SJSA1 (cell line): ENCODE results near the gene ENTR1. TPM values are rescaled to one million over a fixed set of nuclear protein-coding genes. Genes with fewer than 3 reads are reported as not detected.

Experiments used
- DNase-seq, 2 experiments: peaks; one replicate each; pipeline ENCODE4 v3.0.0-alpha.2; 2015 to 2020; ENCODE audit warnings: low spot score in 2 of 2, low read depth in 1 of 2
- H3K27ac ChIP-seq: fragments of 250-450 bp; sonication (Bioruptor Pico); 2 replicates; pipeline ENCODE4 v1.5.1; 2020; ENCODE audit warnings: mild to moderate bottlenecking, moderate library complexity
- H3K27me3 ChIP-seq: fragments of 250-450 bp; sonication (Bioruptor Pico); replicated peaks from 2 replicates; pipeline ENCODE4 v1.5.1; 2020; ENCODE audit warnings: mild to moderate bottlenecking, moderate library complexity
- H3K36me3 ChIP-seq: fragments of 250-450 bp; sonication (Bioruptor Pico); 2 replicates; pipeline ENCODE4 v1.5.1; 2020; ENCODE audit warnings: mild to moderate bottlenecking
- H3K4me1 ChIP-seq: fragments of 250-450 bp; sonication (Bioruptor Pico); replicated peaks from 2 replicates; pipeline ENCODE4 v1.6.1; 2021; ENCODE audit warnings: mild to moderate bottlenecking
- H3K4me3 ChIP-seq: fragments of 250-450 bp; sonication (Bioruptor Pico); 2 replicates; pipeline ENCODE4 v1.5.1; 2020; ENCODE audit warnings: mild to moderate bottlenecking
- H3K9me3 ChIP-seq: fragments of 250-450 bp; sonication (Bioruptor Pico); replicated peaks from 2 replicates; pipeline ENCODE4 v1.5.1; 2020; ENCODE audit warnings: mild to moderate bottlenecking
- total RNA-seq: library from RNA; depleted of rRNA; stranded (reverse); fragments of >200 nt; shearing (Covaris generic); gene quantifications from 2 replicates; pipeline ENCODE4 v1.2.3, GENCODE V29; 2014

Gene ENTR1
- total RNA-seq, 1 experiment from 2014 or later: 34.8 TPM

GRCh38 chr9:136443687-136444086 is 33.3 kb upstream of the ENTR1 start:
- DNase-seq: no peak
- no peaks in the 10 kb centered on the region for H3K9me3 ChIP-seq
- H3K36me3 ChIP-seq: peaks cover 80% of the 10 kb centered on the region
- H3K4me3 ChIP-seq: no peak overlapping the region
- H3K27me3 ChIP-seq: no peaks in the 10 kb centered on the region
- peaks cover 12% of the 10 kb centered on the region for H3K4me1 ChIP-seq
- H3K27ac ChIP-seq: no peak overlapping the region

- no peak overlapping the region for H3K27ac ChIP-seq
- DNase-seq: no peak
- H3K4me3 ChIP-seq: no peak overlapping the region
- H3K4me1 ChIP-seq: peaks cover 18% of the 10 kb centered on the region
- no peaks in the 10 kb centered on the region for H3K27me3 ChIP-seq
- H3K36me3 ChIP-seq: peaks cover 86% of the 10 kb centered on the region
- H3K9me3 ChIP-seq: no peaks in the 10 kb centered on the region
Measured at GRCh38 chr9:136443087-136443486, 32.7 kb upstream of the ENTR1 start.

GRCh38 chr9:136442265-136442664 is 31.9 kb upstream of the ENTR1 start:
- Histone ChIP-seq H3K4me3 (no peak overlapping the region), H3K36me3 (peaks cover 86% of the 10 kb centered on the region), H3K4me1 (peaks cover 27% of the 10 kb centered on the region), H3K9me3 (no peaks in the 10 kb centered on the region), H3K27ac (no peak overlapping the region), H3K27me3 (no peaks in the 10 kb centered on the region)
- no peak for DNase-seq

- DNase-seq: no peak
- H3K4me1 ChIP-seq: peaks cover 28% of the 10 kb centered on the region
- H3K36me3 ChIP-seq: peaks cover 86% of the 10 kb centered on the region
- no peak overlapping the region for H3K27ac ChIP-seq
- H3K4me3 ChIP-seq: no peak overlapping the region
- no peaks in the 10 kb centered on the region for H3K27me3 ChIP-seq
- no peaks in the 10 kb centered on the region for H3K9me3 ChIP-seq
Measured at GRCh38 chr9:136441681-136442245, 31.3 kb upstream of the ENTR1 start.

- no peak overlapping the region for H3K4me3 ChIP-seq
- no peak for DNase-seq
- peaks cover 87% of the 10 kb centered on the region for H3K36me3 ChIP-seq
- no peaks in the 10 kb centered on the region for H3K27me3 ChIP-seq
- H3K4me1 ChIP-seq: peaks cover 28% of the 10 kb centered on the region
- H3K9me3 ChIP-seq: no peaks in the 10 kb centered on the region
- H3K27ac ChIP-seq: no peak overlapping the region
Measured at GRCh38 chr9:136441191-136441680, 30.8 kb upstream of the ENTR1 start.

GRCh38 chr9:136439481-136440408 is 29.3 kb upstream of the ENTR1 start, which contains the start of gene INPP5E:
Gene INPP5E, minus strand, starts transcription at chr9:136439845. Its CDS starts 426 bp downstream, at chr9:136439419.
- DNase-seq: peak; percentile 55 to 63
- peak within 1 kb of the TSS; percentile 71 for H3K27ac ChIP-seq
- H3K4me1 ChIP-seq: peaks cover 28% of the 10 kb centered on the region
- peaks cover 89% of the 10 kb centered on the region for H3K36me3 ChIP-seq
- peak within 1 kb of the TSS; percentile 98 for H3K4me3 ChIP-seq
- H3K9me3 ChIP-seq: no peaks in the 10 kb centered on the region
- no peaks in the 10 kb centered on the region for H3K27me3 ChIP-seq

- peak in 1 of 2 experiments; percentile 48 for DNase-seq
- no peaks in the 10 kb centered on the region for H3K27me3 ChIP-seq
Measured at GRCh38 chr9:136438548-136439480, 28.4 kb upstream of the ENTR1 start.

GRCh38 chr9:136437839-136438547 is 27.6 kb upstream of the ENTR1 start:
- no peak overlapping the region for H3K27ac ChIP-seq
- no peak for DNase-seq

More at GRCh38 chr9:136438548-136439480, 28.4 kb upstream of the ENTR1 start:
- no peaks in the 10 kb centered on the region for H3K9me3 ChIP-seq
- H3K27ac ChIP-seq: peak overlapping the region; percentile 71
- peaks cover 81% of the 10 kb centered on the region for H3K36me3 ChIP-seq
- H3K4me1 ChIP-seq: peaks cover 28% of the 10 kb centered on the region
- peak overlapping the region; percentile 98 for H3K4me3 ChIP-seq

GRCh38 chr9:136437430-136437829 is 27.0 kb upstream of the ENTR1 start:
- no peak for DNase-seq
- H3K9me3 ChIP-seq: no peaks in the 10 kb centered on the region
- H3K4me3 ChIP-seq: peak overlapping the region; percentile 98
- H3K4me1 ChIP-seq: peaks cover 28% of the 10 kb centered on the region
- no peaks in the 10 kb centered on the region for H3K27me3 ChIP-seq
- no peak overlapping the region for H3K27ac ChIP-seq
- H3K36me3 ChIP-seq: peaks cover 86% of the 10 kb centered on the region

More at GRCh38 chr9:136437839-136438547, 27.6 kb upstream of the ENTR1 start:
- H3K27me3 ChIP-seq: no peaks in the 10 kb centered on the region
- H3K4me3 ChIP-seq: peak overlapping the region; percentile 98
- H3K9me3 ChIP-seq: no peaks in the 10 kb centered on the region
- H3K4me1 ChIP-seq: peaks cover 28% of the 10 kb centered on the region
- peaks cover 86% of the 10 kb centered on the region for H3K36me3 ChIP-seq

- Histone ChIP-seq H3K27me3 (no peaks in the 10 kb centered on the region), H3K36me3 (peaks cover 80% of the 10 kb centered on the region), H3K4me3 (no peak overlapping the region), H3K27ac (no peak overlapping the region), H3K9me3 (no peaks in the 10 kb centered on the region), H3K4me1 (peaks cover 28% of the 10 kb centered on the region)
- DNase-seq: no peak
Measured at GRCh38 chr9:136436055-136436634, 25.7 kb upstream of the ENTR1 start.

- peaks cover 24% of the 10 kb centered on the region for H3K4me1 ChIP-seq
- H3K27me3 ChIP-seq: no peaks in the 10 kb centered on the region
- H3K9me3 ChIP-seq: no peaks in the 10 kb centered on the region
- DNase-seq: no peak
- H3K27ac ChIP-seq: no peak overlapping the region
- H3K36me3 ChIP-seq: peaks cover 78% of the 10 kb centered on the region
- H3K4me3 ChIP-seq: no peak overlapping the region
Measured at GRCh38 chr9:136434580-136435169, 24.3 kb upstream of the ENTR1 start.

GRCh38 chr9:136433849-136434579 is 23.6 kb upstream of the ENTR1 start:
- no peaks in the 10 kb centered on the region for H3K9me3 ChIP-seq
- H3K36me3 ChIP-seq: peaks cover 79% of the 10 kb centered on the region
- H3K27ac ChIP-seq: no peak overlapping the region
- no peaks in the 10 kb centered on the region for H3K27me3 ChIP-seq
- H3K4me3 ChIP-seq: no peak overlapping the region
- peaks cover 19% of the 10 kb centered on the region for H3K4me1 ChIP-seq
- no peak for DNase-seq
